ENCODE results near the gene APH1A. TPM values are rescaled to one million over a fixed set of nuclear protein-coding genes. Genes with fewer than 3 reads are reported as not detected.

Gene APH1A
- total and polyA plus RNA-seq, 2 experiments from 2014 or later = 52.1 to 148 TPM

GRCh38 chr1:150302902-150303301, 34.1 kb upstream of the APH1A start:
- H3K27ac ChIP-seq = no peak overlapping the region
- H4K20me1 ChIP-seq (ENCODE audit: insufficient read depth, poor library complexity, severe bottlenecking) = no peaks in the 10 kb centered on the region
- no peaks in the 10 kb centered on the region for H3K9me3 ChIP-seq (ENCODE audit: low read depth)
- H3K4me3 ChIP-seq = no peak overlapping the region
- 79% methylated on average over 2 of the region's 2 CpGs for WGBS (ENCODE audit: low lambda C conversion rate, missing lambda C conversion rate)
- H3K4me2 ChIP-seq = no peak overlapping the region
- no peak for DNase-seq (ENCODE audit: low spot score)
- no peak for TF ChIP-seq EZH2 (IDR thresholded peaks at IDR 0.05; ENCODE audit: borderline replicate concordance)
- TF ChIP-seq CTCF (IDR thresholded peaks at IDR 0.05; ENCODE audit: poor library complexity) = no peak
- no peak for TF ChIP-seq EZH2phosphoT487 (IDR thresholded peaks at IDR 0.05; ENCODE audit: low read depth, severe bottlenecking, unreplicated experiment)
- H3K27me3 ChIP-seq = no peaks in the 10 kb centered on the region
- no peak overlapping the region for H2AFZ ChIP-seq
- no peaks in the 10 kb centered on the region for H3K79me2 ChIP-seq
- H3K36me3 ChIP-seq (replicated peaks; ENCODE audit: insufficient read depth, low read depth) = no peaks in the 10 kb centered on the region
- no peaks in the 10 kb centered on the region for H3K9me2 ChIP-seq (replicated peaks; ENCODE audit: insufficient read depth)
- no peaks in the 10 kb centered on the region for H3K4me1 ChIP-seq (ENCODE audit: insufficient read depth)

- Histone ChIP-seq H3K4me3 (no peak overlapping the region), H3K27ac (no peak overlapping the region), H3K79me2 (no peaks in the 10 kb centered on the region), H3K9me2 (replicated peaks; ENCODE audit: insufficient read depth) (no peaks in the 10 kb centered on the region), H3K36me3 (replicated peaks; ENCODE audit: insufficient read depth, low read depth) (no peaks in the 10 kb centered on the region), H2AFZ (no peak overlapping the region), H4K20me1 (ENCODE audit: insufficient read depth, poor library complexity, severe bottlenecking) (no peaks in the 10 kb centered on the region), H3K9me3 (ENCODE audit: low read depth) (no peaks in the 10 kb centered on the region), H3K4me2 (no peak overlapping the region), H3K27me3 (no peaks in the 10 kb centered on the region), H3K4me1 (ENCODE audit: insufficient read depth) (no peaks in the 10 kb centered on the region)
- 85% methylated on average over 6 of the region's 6 CpGs for WGBS (ENCODE audit: low lambda C conversion rate, missing lambda C conversion rate)
- no peak for DNase-seq (ENCODE audit: low spot score)
- TF ChIP-seq EZH2phosphoT487 (IDR thresholded peaks at IDR 0.05; ENCODE audit: low read depth, severe bottlenecking, unreplicated experiment) = no peak
- TF ChIP-seq EZH2 (IDR thresholded peaks at IDR 0.05; ENCODE audit: borderline replicate concordance) = no peak
- no peak for TF ChIP-seq CTCF (IDR thresholded peaks at IDR 0.05; ENCODE audit: poor library complexity)
Observed at GRCh38 chr1:150302338-150302737, 33.5 kb upstream of the APH1A start.

GRCh38 chr1:150299716-150300115, 30.9 kb upstream of the APH1A start:
- Histone ChIP-seq H3K4me1 (ENCODE audit: insufficient read depth) (peaks cover 7% of the 10 kb centered on the region), H3K4me2 (no peak overlapping the region), H3K36me3 (replicated peaks; ENCODE audit: insufficient read depth, low read depth) (no peaks in the 10 kb centered on the region), H2AFZ (no peak overlapping the region), H3K27ac (no peak overlapping the region), H3K9me3 (ENCODE audit: low read depth) (no peaks in the 10 kb centered on the region), H3K79me2 (peaks cover 16% of the 10 kb centered on the region), H4K20me1 (ENCODE audit: insufficient read depth, poor library complexity, severe bottlenecking) (no peaks in the 10 kb centered on the region), H3K9me2 (replicated peaks; ENCODE audit: insufficient read depth) (no peaks in the 10 kb centered on the region), H3K27me3 (no peaks in the 10 kb centered on the region), H3K4me3 (no peak overlapping the region)
- TF ChIP-seq EZH2 (IDR thresholded peaks at IDR 0.05; ENCODE audit: borderline replicate concordance) (no peak), CTCF (IDR thresholded peaks at IDR 0.05; ENCODE audit: poor library complexity) (no peak), EZH2phosphoT487 (IDR thresholded peaks at IDR 0.05; ENCODE audit: low read depth, severe bottlenecking, unreplicated experiment) (no peak)
- WGBS (ENCODE audit: low lambda C conversion rate, missing lambda C conversion rate) = 97% methylated on average over 3 of the region's 3 CpGs
- DNase-seq (ENCODE audit: low spot score) = no peak

GRCh38 chr1:150295476-150295875, 26.7 kb upstream of the APH1A start:
- no peaks in the 10 kb centered on the region for H3K36me3 ChIP-seq (replicated peaks; ENCODE audit: insufficient read depth, low read depth)
- no peaks in the 10 kb centered on the region for H3K27me3 ChIP-seq
- no peak overlapping the region for H2AFZ ChIP-seq
- H4K20me1 ChIP-seq (ENCODE audit: insufficient read depth, poor library complexity, severe bottlenecking) = no peaks in the 10 kb centered on the region
- H3K9me3 ChIP-seq (ENCODE audit: low read depth) = no peaks in the 10 kb centered on the region
- no peak overlapping the region for H3K4me3 ChIP-seq
- WGBS (ENCODE audit: low lambda C conversion rate, missing lambda C conversion rate) = 98% methylated on average over 2 of the region's 2 CpGs
- H3K4me1 ChIP-seq (ENCODE audit: insufficient read depth) = peaks cover 16% of the 10 kb centered on the region
- no peak for TF ChIP-seq EZH2 (IDR thresholded peaks at IDR 0.05; ENCODE audit: borderline replicate concordance)
- no peak for TF ChIP-seq CTCF (IDR thresholded peaks at IDR 0.05; ENCODE audit: poor library complexity)
- no peak for TF ChIP-seq EZH2phosphoT487 (IDR thresholded peaks at IDR 0.05; ENCODE audit: low read depth, severe bottlenecking, unreplicated experiment)
- no peak overlapping the region for H3K4me2 ChIP-seq
- no peak for DNase-seq (ENCODE audit: low spot score)
- H3K9me2 ChIP-seq (replicated peaks; ENCODE audit: insufficient read depth) = no peaks in the 10 kb centered on the region
- peaks cover 31% of the 10 kb centered on the region for H3K79me2 ChIP-seq
- no peak overlapping the region for H3K27ac ChIP-seq
